NCI-H1092 (cell line): Measurements from ENCODE around the gene CNGB1.
"Not testable (repeated sequence)": the region's sequence is repeated elsewhere in the genome, so short reads cannot be mapped to it uniquely, and the experiment has no call there.

Experiments used
- DNase-seq: peaks from one replicate; lab custom pipeline; 2025; lab: John Stamatoyannopoulos, UW

The CNGB1 gene

GRCh38 chr16:57859331-57859730 is 111.6 kb downstream of the CNGB1 start:
- no peak for DNase-seq

GRCh38 chr16:57858635-57859034 is 112.3 kb downstream of the CNGB1 start:
- no peak for DNase-seq

- not testable (repeated sequence) for DNase-seq
Observed at GRCh38 chr16:57857991-57858390, 112.9 kb downstream of the CNGB1 start.

- no peak for DNase-seq
Observed at GRCh38 chr16:57855188-57855587, 115.7 kb downstream of the CNGB1 start.

- no peak for DNase-seq
Observed at GRCh38 chr16:57852189-57852588, 118.7 kb downstream of the CNGB1 start.

GRCh38 chr16:57848181-57848580 is 122.7 kb downstream of the CNGB1 start:
- DNase-seq, result no peak

GRCh38 chr16:57846931-57847330 is 124.0 kb downstream of the CNGB1 start:
- not testable (repeated sequence) for DNase-seq

GRCh38 chr16:57846078-57846697 is 124.7 kb downstream of the CNGB1 start:
- DNase-seq, result no peak

- no peak for DNase-seq
Observed at GRCh38 chr16:57845115-57845514, 125.8 kb downstream of the CNGB1 start.

- no peak for DNase-seq
Observed at GRCh38 chr16:57844416-57845030, 126.4 kb downstream of the CNGB1 start.

- no peak for DNase-seq
Observed at GRCh38 chr16:57843400-57843799, 127.5 kb downstream of the CNGB1 start.

GRCh38 chr16:57842601-57843000 is 128.3 kb downstream of the CNGB1 start:
- DNase-seq, result no peak

GRCh38 chr16:57840833-57841232 is 130.1 kb downstream of the CNGB1 start:
- DNase-seq, result no peak

- DNase-seq, result no peak
Observed at GRCh38 chr16:57838161-57838560, 132.8 kb downstream of the CNGB1 start.

- DNase-seq, result no peak
Observed at GRCh38 chr16:57837305-57838125, 133.4 kb downstream of the CNGB1 start.

GRCh38 chr16:57835439-57835838 is 135.5 kb downstream of the CNGB1 start:
- not testable (repeated sequence) for DNase-seq

- no peak for DNase-seq
Observed at GRCh38 chr16:57834936-57835335, 136.0 kb downstream of the CNGB1 start.
